ENCODE data around the gene EIF3I.

- no peak for TF ChIP-seq CTCF (conservative IDR thresholded peaks at IDR 0.05 in 1 of 2, IDR thresholded peaks at IDR 0.05 in 1 of 2; ENCODE audit: low read depth in 1 of 2, low read length in 2 of 2)
- TF ChIP-seq EZH2 (IDR thresholded peaks at IDR 0.05; ENCODE audit: low read length, missing control alignments), result no peak
Measured at GRCh38 chr1:32241001-32241763, 19.0 kb downstream of the EIF3I start.
